Glomerular endothelial cell (primary cell): ENCODE results near the gene SRGAP1. TPM values are rescaled to one million over a fixed set of nuclear protein-coding genes. Genes with fewer than 3 reads are reported as not detected.
"Not testable (repeated sequence)": the region's sequence is repeated elsewhere in the genome, so short reads cannot be mapped to it uniquely, and the experiment has no call there.

Source experiments
- DNase-seq: peaks from one replicate; pipeline ENCODE4 v3.0.0-alpha.2; 2011; ENCODE audit warnings: low read depth, low spot score; ENCODE audit errors: extremely low read depth
- total RNA-seq: library from RNA; depleted of rRNA; stranded (reverse); fragments of >200 nt; gene quantifications from 2 replicates; pipeline ENCODE4 v1.2.3, GENCODE V29; 2015

SRGAP1 gene
- total RNA-seq, 1 donor from 2014 or later: 14.9 TPM

DNA sequence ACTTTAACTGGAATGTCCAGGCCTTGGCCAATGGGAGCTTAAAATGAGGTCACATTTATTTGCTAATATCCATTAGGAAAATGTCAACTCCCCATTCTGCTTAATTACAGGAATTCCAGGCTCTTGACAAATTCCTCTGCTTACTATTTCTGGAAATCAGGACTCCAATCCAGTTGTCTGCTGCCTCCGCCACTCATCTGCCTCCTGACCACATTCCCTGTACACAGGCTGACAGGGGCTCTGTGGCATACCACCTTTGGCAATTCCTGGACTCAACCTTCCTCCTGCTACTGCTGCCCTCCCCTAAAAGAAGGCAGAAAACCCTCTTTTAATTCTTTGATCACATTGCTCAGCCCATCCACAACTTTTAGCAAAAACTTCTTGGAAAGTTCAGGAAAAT, 339.7 kb downstream of the SRGAP1 start:
- DNase-seq: no peak

GRCh38 chr12:64186789-64187188, 342.3 kb downstream of the SRGAP1 start:
- no peak for DNase-seq

- DNase-seq: no peak
These were observed 342.9 kb downstream of the SRGAP1 start for GRCh38 chr12:64187370-64187769.

GRCh38 chr12:64187794-64188193, 343.3 kb downstream of the SRGAP1 start:
- no peak for DNase-seq

GRCh38 chr12:64189530-64189929, 345.0 kb downstream of the SRGAP1 start:
- no peak for DNase-seq

- DNase-seq: no peak
These were observed 345.6 kb downstream of the SRGAP1 start for GRCh38 chr12:64190140-64190539.

- no peak for DNase-seq
These were observed 348.3 kb downstream of the SRGAP1 start for GRCh38 chr12:64192644-64193444.

DNA sequence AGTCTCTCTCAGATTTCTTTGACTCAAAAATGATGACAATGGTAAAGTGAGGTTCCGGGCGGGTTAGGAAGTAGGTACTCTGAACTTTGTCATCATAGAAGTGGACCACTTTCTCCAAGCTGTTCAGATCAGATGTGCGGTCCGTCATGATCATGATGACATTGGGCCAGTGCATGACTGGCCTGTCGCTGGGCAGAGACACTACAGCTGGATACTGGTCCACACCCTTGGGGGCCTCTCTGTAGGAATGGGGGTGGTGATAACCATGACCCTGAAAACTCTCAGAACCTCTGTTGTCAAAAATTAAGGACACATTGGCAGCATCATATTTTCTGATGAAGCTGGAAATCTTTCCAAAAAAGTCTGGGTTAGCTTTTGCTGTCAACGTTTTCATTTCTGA, 349.4 kb downstream of the SRGAP1 start:
- DNase-seq: no peak

GRCh38 chr12:64194333-64195149, 350.0 kb downstream of the SRGAP1 start:
- no peak for DNase-seq

DNA sequence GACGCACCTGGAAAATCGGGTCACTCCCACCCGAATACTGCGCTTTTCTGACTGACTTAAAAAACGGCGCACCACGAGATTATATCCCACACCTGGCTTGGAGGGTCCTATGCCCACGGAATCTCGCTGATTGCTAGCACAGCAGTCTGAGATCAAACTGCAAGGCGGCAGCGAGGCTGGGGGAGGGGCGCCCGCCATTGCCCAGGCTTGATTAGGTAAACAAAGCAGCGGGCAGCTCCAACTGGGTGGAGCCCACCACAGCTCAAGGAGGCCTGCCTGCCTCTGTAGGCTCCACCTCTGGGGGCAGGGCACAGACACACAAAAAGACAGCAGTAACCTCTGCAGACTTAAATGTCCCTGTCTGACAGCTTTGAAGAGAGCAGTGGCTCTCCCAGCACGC, 351.3 kb downstream of the SRGAP1 start:
- not testable (repeated sequence) for DNase-seq

DNA sequence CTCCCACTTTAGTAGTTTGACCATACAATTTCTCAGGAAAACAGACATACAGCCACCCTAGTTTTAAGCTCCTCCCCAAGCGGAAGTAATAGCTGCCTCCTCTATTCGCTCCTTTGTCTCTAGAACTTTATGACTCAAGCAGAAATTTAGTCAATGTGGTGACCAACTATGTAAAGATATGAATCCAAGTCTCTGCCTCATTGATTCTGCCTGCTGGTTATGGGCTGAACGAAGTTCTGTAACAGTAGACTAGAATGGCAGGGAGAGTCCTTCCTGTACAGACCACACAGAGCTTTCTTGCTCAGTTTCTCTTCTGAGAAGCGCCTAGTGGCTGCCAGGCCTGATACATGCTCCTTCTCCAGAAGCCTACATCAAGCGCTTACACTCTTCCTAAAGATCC, 358.5 kb downstream of the SRGAP1 start:
- no peak for DNase-seq

DNA sequence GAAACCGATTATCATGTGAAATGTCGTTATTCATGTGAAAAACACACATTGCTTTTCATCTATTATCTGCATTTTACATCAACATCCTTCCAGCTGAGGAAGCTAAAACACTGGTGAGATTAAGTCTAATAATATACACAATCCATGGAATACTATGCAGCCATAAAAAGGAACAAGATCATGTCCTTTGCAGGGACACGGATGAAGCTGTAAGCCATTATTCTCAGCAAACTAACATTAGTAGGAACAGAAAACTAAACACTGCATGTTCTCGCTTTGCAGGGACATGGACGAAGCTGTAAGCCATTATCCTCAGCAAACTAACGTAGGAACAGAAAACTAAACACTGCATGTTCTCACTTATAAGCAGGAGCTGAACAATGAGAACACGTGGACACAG, 359.3 kb downstream of the SRGAP1 start:
- no peak for DNase-seq

DNA sequence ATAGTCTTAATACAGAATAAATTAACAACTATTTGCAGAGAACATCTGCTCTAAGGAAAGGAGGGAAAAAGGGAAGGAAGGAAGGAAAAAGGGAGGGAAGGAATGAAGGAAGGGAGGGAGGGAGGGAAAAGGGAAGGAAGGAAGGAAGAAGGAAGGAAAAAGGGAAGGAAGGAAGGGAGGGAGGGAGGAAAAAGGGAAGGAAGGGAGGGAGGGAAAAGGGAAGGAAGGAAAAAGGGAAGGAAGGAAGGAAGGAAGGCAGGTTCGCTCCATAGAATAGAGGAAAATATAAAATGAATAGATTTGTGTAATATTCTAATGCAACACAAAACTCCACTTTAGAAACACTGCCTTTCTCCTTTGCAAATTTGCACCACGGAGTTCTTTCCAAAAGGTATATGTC, 361.0 kb downstream of the SRGAP1 start:
- no peak for DNase-seq

DNA sequence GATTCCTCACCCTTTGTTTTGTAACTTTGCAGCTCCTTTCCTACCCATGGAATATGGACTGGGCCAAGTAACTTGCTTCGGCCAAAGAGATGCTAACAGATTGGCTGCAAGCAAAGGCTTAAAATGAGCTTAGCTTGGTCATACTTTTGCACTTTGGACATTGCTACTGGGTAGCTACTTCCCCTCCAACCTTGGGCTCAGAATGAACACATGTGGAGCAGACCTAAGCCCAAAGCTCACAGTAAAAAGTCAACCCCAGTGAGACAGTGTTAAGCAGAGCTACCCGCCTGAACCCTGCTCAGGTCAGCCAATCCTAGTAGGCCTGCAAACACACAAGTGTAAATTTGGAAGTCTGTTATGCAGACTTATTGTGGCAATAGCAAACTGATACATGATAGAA, 363.0 kb downstream of the SRGAP1 start:
- no peak for DNase-seq

Other genes starting within 250 kb of the SRGAP1 start
- 3.3 and 3.5 TPM in 2 replicates for gene DPY19L2, start 176.2 kb upstream of the SRGAP1 start, total RNA-seq
- gene RXYLT1, start 64.8 kb upstream of the SRGAP1 start, total RNA-seq: 13.5 and 17.8 TPM in 2 replicates